Osteoblast (primary cell): ENCODE data around the gene NCLN. TPM values are rescaled to one million over a fixed set of nuclear protein-coding genes. Genes with fewer than 3 reads are reported as not detected.
"Not testable (repeated sequence)": the region's sequence is repeated elsewhere in the genome, so short reads cannot be mapped to it uniquely, and the experiment has no call there.

Experiments used
- DNase-seq: peaks from one replicate; pipeline ENCODE4 v3.0.0; 2011; ENCODE audit warnings: low spot score, mixed read lengths; ENCODE audit not compliant: insufficient read length; ENCODE audit errors: missing footprints
- H2AFZ ChIP-seq: 2 replicates; pipeline ENCODE4 v1.6.0; 2011; ENCODE audit warnings: mild to moderate bottlenecking, low read length
- H3K27ac ChIP-seq: 2 replicates; pipeline ENCODE4 v1.5.1; 2011; ENCODE audit warnings: mild to moderate bottlenecking, low read depth, low read length, moderate library complexity
- H3K27me3 ChIP-seq: 2 replicates; pipeline ENCODE4 v1.6.0; 2012; ENCODE audit warnings: mild to moderate bottlenecking, control low read depth, inconsistent platforms, low read length, moderate library complexity; ENCODE audit not compliant: insufficient read depth
- H3K36me3 ChIP-seq: 2 replicates; pipeline ENCODE4 v1.5.1; 2011; ENCODE audit warnings: mild to moderate bottlenecking, low read length, control low read depth, moderate library complexity; ENCODE audit not compliant: insufficient read depth
- H3K4me1 ChIP-seq: 2 replicates; pipeline ENCODE4 v1.5.1; 2011; ENCODE audit warnings: mild to moderate bottlenecking, low read length, control low read depth, moderate library complexity; ENCODE audit not compliant: insufficient read depth
- H3K4me2 ChIP-seq: 2 replicates; pipeline ENCODE4 v1.6.0; 2011; ENCODE audit warnings: mild to moderate bottlenecking, low read length; ENCODE audit not compliant: insufficient read depth
- H3K4me3 ChIP-seq: fragments of 200-600 bp; sonication (generic); 3 replicates; pipeline ENCODE4 v1.5.1; 2012; ENCODE audit warnings: mild to moderate bottlenecking, low read length, inconsistent platforms; ENCODE audit not compliant: insufficient read depth
- H3K79me2 ChIP-seq: 2 replicates; pipeline ENCODE4 v1.6.0; 2012; ENCODE audit warnings: mild to moderate bottlenecking, low read length, control low read depth, inconsistent platforms; ENCODE audit not compliant: insufficient read depth
- H3K9me3 ChIP-seq: 2 replicates; pipeline ENCODE4 v1.5.1; 2011; ENCODE audit warnings: low read depth, low read length, control low read depth
- H4K20me1 ChIP-seq: 2 replicates; pipeline ENCODE4 v1.6.0; 2012; ENCODE audit warnings: mild to moderate bottlenecking, low read length, control low read depth; ENCODE audit not compliant: insufficient read depth
- total RNA-seq: library from RNA; depleted of rRNA; stranded (reverse); fragments of >200 nt; gene quantifications from 2 replicates; pipeline ENCODE4 v1.2.3, GENCODE V29; 2012
- TF ChIP-seq, protein P1 (sequence below): IDR thresholded peaks from 2 replicates; pipeline ENCODE4 v1.5.1; 2011; ENCODE audit warnings: mild to moderate bottlenecking, low read depth, low read length, moderate library complexity; ENCODE audit errors: extremely low read depth

The NCLN gene
- total RNA-seq, 1 donor, result 39.4 TPM

DNA sequence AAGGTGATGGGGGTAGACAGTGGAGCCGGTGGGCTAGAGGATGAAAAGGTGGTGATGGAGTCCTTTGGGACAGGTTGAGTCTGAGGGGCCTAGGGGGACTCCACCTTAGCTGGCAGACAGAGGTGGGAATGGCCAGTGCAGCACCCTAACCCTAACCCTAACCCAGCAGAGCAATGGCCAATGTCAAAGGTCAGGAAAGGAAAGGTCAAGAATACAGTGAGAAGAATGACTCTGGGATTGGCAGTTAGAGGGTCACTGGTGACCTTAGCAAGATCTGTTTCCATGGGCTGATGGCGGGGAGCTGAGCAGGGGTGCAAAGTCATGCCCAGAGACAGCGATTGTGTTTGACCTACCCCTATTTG is 33.3 kb upstream of the NCLN start:
- no peak overlapping the region for H3K27ac ChIP-seq
- TF ChIP-seq, protein P1, sequence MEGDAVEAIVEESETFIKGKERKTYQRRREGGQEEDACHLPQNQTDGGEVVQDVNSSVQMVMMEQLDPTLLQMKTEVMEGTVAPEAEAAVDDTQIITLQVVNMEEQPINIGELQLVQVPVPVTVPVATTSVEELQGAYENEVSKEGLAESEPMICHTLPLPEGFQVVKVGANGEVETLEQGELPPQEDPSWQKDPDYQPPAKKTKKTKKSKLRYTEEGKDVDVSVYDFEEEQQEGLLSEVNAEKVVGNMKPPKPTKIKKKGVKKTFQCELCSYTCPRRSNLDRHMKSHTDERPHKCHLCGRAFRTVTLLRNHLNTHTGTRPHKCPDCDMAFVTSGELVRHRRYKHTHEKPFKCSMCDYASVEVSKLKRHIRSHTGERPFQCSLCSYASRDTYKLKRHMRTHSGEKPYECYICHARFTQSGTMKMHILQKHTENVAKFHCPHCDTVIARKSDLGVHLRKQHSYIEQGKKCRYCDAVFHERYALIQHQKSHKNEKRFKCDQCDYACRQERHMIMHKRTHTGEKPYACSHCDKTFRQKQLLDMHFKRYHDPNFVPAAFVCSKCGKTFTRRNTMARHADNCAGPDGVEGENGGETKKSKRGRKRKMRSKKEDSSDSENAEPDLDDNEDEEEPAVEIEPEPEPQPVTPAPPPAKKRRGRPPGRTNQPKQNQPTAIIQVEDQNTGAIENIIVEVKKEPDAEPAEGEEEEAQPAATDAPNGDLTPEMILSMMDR, result no peak
- H3K27me3 ChIP-seq, result peaks cover 2% of the 10 kb centered on the region
- peaks cover 10% of the 10 kb centered on the region for H3K4me1 ChIP-seq
- no peaks in the 10 kb centered on the region for H3K79me2 ChIP-seq
- no peak for DNase-seq
- H3K9me3 ChIP-seq, result no peaks in the 10 kb centered on the region
- no peak overlapping the region for H2AFZ ChIP-seq
- H4K20me1 ChIP-seq, result no peaks in the 10 kb centered on the region
- H3K36me3 ChIP-seq, result no peaks in the 10 kb centered on the region
- no peak overlapping the region for H3K4me2 ChIP-seq
- H3K4me3 ChIP-seq, result no peak overlapping the region

DNA sequence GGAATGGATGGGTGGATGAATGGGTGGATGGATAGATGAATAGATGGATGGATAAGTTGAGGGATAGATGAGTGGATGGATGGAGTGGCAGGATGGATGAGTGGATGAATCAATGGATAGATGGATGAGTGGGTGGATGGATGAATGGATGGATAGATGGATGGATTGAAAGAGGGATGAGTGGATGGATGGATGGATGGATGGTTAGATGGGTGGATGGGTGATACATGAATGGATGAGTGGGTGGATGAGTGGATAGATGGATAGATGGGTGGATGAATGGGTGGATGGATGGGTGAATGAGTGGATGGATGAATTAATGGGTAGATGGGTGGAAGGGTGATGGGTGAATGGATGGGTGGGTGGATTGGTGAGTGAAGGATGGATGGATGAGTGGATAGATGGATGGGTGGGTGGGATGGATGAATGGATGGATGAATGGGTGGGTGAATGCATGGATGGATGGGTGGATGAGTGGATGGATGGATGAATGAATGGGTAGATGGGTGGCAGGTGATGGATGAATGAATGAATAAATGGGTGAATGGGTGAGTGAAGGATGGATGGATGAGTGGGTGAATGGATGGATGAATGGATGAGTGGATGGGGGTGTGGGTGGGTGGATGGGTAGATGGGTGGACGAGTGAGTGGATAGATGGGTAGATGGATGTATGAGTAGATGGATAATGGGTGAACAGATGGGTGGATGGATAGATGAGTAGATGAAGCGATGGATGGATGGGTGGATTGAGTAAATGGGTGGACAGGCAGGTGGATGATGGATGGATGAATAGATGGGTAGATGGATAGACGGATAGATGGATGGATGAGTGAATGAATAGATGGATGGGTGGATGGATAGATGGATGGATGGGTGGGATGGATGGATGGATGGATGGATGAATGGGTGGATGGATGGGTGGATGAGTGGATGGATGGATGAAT is 32.2 kb upstream of the NCLN start:
- Histone ChIP-seq H3K4me1 (peaks cover 10% of the 10 kb centered on the region), H3K36me3 (no peaks in the 10 kb centered on the region), H3K4me2 (no peak overlapping the region), H3K9me3 (no peaks in the 10 kb centered on the region), H3K4me3 (no peak overlapping the region), H3K27ac (no peak overlapping the region), H3K27me3 (peaks cover 2% of the 10 kb centered on the region), H3K79me2 (no peaks in the 10 kb centered on the region), H2AFZ (no peak overlapping the region), H4K20me1 (no peaks in the 10 kb centered on the region)
- no peak for DNase-seq
- TF ChIP-seq, protein P1, result no peak

DNA sequence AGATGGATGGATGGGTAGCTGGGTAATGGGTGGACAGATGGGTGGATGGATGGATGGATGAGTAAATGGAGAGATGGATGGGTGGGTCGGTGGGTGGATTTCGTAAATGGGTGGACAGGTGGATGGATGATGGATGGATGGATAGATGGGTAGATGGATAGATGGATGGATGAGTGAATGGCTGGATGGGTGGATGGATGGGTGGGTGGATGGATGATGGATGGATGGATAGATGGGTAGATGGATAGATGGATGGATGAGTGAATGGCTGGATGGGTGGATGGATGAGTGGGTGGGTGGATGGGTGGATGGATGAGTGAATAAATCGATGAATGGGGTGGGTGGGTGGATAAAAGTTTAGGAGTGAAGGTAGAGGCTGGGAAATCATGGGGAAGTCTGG is 31.3 kb upstream of the NCLN start:
- not testable (repeated sequence) for H3K27me3 ChIP-seq, H3K36me3 ChIP-seq, DNase-seq, H3K4me3 ChIP-seq, H4K20me1 ChIP-seq, H3K9me3 ChIP-seq, H2AFZ ChIP-seq, H3K79me2 ChIP-seq
- Histone ChIP-seq H3K4me2 (peak overlapping the region; percentile 28), H3K27ac (peak overlapping the region; percentile 77), H3K4me1 (peaks cover 10% of the 10 kb centered on the region)

DNA sequence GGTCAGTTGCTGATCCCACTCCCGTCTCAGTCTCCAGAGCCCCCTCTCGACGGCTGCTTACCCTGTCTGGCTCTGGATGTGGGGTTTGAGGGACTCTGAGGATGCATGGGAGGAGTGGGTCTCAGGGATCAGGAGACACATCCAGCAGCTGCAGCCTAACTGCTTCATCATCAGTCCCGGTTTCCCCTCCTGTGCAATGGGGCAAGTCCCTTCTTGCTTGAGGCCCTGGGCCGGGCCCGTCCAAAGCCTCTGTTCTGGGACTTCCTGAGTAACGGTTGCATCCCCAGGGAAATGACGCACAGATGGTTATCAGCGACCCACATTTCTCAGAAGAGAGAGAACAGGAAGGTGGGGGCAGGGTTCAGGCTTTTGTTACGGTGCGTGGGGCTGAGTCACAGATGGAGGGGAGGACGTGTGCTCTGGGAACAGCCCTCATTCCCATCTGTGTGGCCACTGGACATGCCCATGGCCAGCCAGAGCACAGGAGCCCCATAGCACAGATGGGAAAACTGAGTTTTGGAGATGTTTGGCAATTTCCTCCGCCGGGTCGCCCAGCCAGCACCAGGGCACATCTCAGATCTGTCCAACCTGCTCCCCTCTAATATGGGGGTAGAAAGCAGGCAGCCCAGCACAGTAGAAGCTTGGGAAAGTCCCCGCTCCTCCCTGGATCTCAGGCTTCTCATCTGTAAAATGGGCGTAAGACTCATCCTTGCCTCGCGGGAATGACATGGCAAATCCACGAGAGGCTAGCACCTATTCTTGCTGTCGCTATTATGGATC is 30.6 kb upstream of the NCLN start:
- DNase-seq, result peak; percentile 99
- Histone ChIP-seq H3K27ac (peak overlapping the region; percentile 77), H3K4me3 (no peak overlapping the region), H4K20me1 (no peaks in the 10 kb centered on the region), H3K4me1 (peaks cover 10% of the 10 kb centered on the region), H2AFZ (peak overlapping the region; percentile 56), H3K36me3 (no peaks in the 10 kb centered on the region), H3K27me3 (peaks cover 2% of the 10 kb centered on the region), H3K9me3 (no peaks in the 10 kb centered on the region), H3K4me2 (peak overlapping the region; percentile 28), H3K79me2 (no peaks in the 10 kb centered on the region)
- TF ChIP-seq, protein P1, result no peak
